Suprapubic skin (tissue), 4 donors: ENCODE data around the gene COMT. TPM values are rescaled to one million over a fixed set of nuclear protein-coding genes. Genes with fewer than 3 reads are reported as not detected.

Experiments
- DNase-seq, 2 donors: peaks; one replicate each; pipeline ENCODE4 v3.0.0-alpha.2; 2019; ENCODE audit warnings: low spot score in 2 of 2
- H3K27ac ChIP-seq: fragments of 200-600 bp; sonication (generic); one replicate; pipeline ENCODE4 v1.5.1; 2019
- H3K27me3 ChIP-seq: fragments of 200-600 bp; sonication (generic); one replicate; pipeline ENCODE4 v1.5.1; 2019
- H3K36me3 ChIP-seq: fragments of 200-600 bp; sonication (generic); one replicate; pipeline ENCODE4 v1.5.1; 2019
- H3K4me1 ChIP-seq: fragments of 200-600 bp; sonication (generic); one replicate; pipeline ENCODE4 v1.5.1; 2019
- H3K4me3 ChIP-seq: fragments of 200-600 bp; sonication (generic); one replicate; pipeline ENCODE4 v1.5.1; 2019; ENCODE audit warnings: mild to moderate bottlenecking
- H3K9me3 ChIP-seq: fragments of 200-600 bp; sonication (generic); one replicate; pipeline ENCODE4 v1.5.1; 2019
- CTCF ChIP-seq, 2 donors: fragments of 200-600 bp in 1 of 2; fragments of 450-650 bp in 1 of 2; sonication (generic) in 1 of 2; IDR thresholded peaks; one replicate each; pipeline ENCODE4 v1.5.1; 2016 to 2019; ENCODE audit warnings: antibody characterized with exemption in 2 of 2, mild to moderate bottlenecking in 1 of 2, moderate library complexity in 1 of 2
- EP300 ChIP-seq: sonication (generic); formaldehyde crosslinking; IDR thresholded peaks from one replicate; pipeline ENCODE4 v1.6.1; 2017; ENCODE audit warnings: antibody characterized with exemption
- POLR2A ChIP-seq, 2 donors: fragments of 450-650 bp; IDR thresholded peaks; one replicate each; pipeline ENCODE4 v1.6.1; 2017; ENCODE audit warnings: antibody characterized with exemption in 2 of 2, mild to moderate bottlenecking in 2 of 2, moderate library complexity in 2 of 2
- POLR2AphosphoS5 ChIP-seq, 3 donors: sonication (generic); formaldehyde crosslinking; IDR thresholded peaks; one replicate each; pipeline ENCODE4 v1.6.1; 2017; ENCODE audit warnings: antibody characterized with exemption in 3 of 3
- WGBS: methylation state at CpG from one replicate; pipeline ENCODE4 v1.1.5; 2018; 5-methylcytosine and 5-hydroxymethylcytosine counted together
- total RNA-seq, 4 donors: library from RNA; depleted of rRNA; stranded (reverse); fragments of >200 nt; gene quantifications; one replicate each; pipeline ENCODE4 v1.1.0, GENCODE V29; 2016

Gene COMT
- total RNA-seq, 4 donors from 2014 or later, result 206 to 293 (median 246) TPM

GRCh38 chr22:20013382-20013871 lies 71.9 kb downstream of the COMT start:
- no peaks in the 10 kb centered on the region for H3K9me3 ChIP-seq
- H3K27ac ChIP-seq, result no peak overlapping the region
- H3K4me1 ChIP-seq, result peaks cover 25% of the 10 kb centered on the region
- 25% methylated on average over 7 of the region's 11 CpGs for WGBS
- no peak overlapping the region for H3K4me3 ChIP-seq
- DNase-seq, result no peak
- H3K27me3 ChIP-seq, result no peaks in the 10 kb centered on the region
- H3K36me3 ChIP-seq, result no peaks in the 10 kb centered on the region
- TF ChIP-seq POLR2AphosphoS5 (IDR thresholded peaks at IDR 0.05) (no peak), POLR2A (IDR thresholded peaks at IDR 0.05) (no peak), CTCF (IDR thresholded peaks at IDR 0.05) (peak; percentile 30 to 51), EP300 (no peak)

GRCh38 chr22:20014526-20015186 lies 73.1 kb downstream of the COMT start:
- H3K4me3 ChIP-seq, result no peak overlapping the region
- no peak for TF ChIP-seq EP300
- TF ChIP-seq POLR2A (IDR thresholded peaks at IDR 0.05), result no peak
- TF ChIP-seq CTCF (IDR thresholded peaks at IDR 0.05), result no peak
- TF ChIP-seq POLR2AphosphoS5 (IDR thresholded peaks at IDR 0.05), result no peak
- 23% methylated on average over 5 of the region's 5 CpGs for WGBS
- no peak overlapping the region for H3K27ac ChIP-seq
- peaks cover 25% of the 10 kb centered on the region for H3K4me1 ChIP-seq
- DNase-seq, result no peak
- no peaks in the 10 kb centered on the region for H3K36me3 ChIP-seq
- H3K9me3 ChIP-seq, result no peaks in the 10 kb centered on the region
- H3K27me3 ChIP-seq, result no peaks in the 10 kb centered on the region

- TF ChIP-seq CTCF (IDR thresholded peaks at IDR 0.05), result no peak
- no peak for TF ChIP-seq POLR2AphosphoS5 (IDR thresholded peaks at IDR 0.05)
- no peak for TF ChIP-seq POLR2A (IDR thresholded peaks at IDR 0.05)
- no peak for TF ChIP-seq EP300
- Histone ChIP-seq H3K27ac (no peak overlapping the region), H3K36me3 (no peaks in the 10 kb centered on the region), H3K9me3 (no peaks in the 10 kb centered on the region), H3K4me1 (peaks cover 27% of the 10 kb centered on the region), H3K4me3 (no peak overlapping the region), H3K27me3 (no peaks in the 10 kb centered on the region)
- no peak for DNase-seq
- 94% methylated on average over 10 of the region's 10 CpGs for whole genome bisulfite sequencing
Measured at GRCh38 chr22:20015187-20015625, 73.6 kb downstream of the COMT start.

GRCh38 chr22:20015971-20016733 lies 74.6 kb downstream of the COMT start:
- no peaks in the 10 kb centered on the region for H3K9me3 ChIP-seq
- H3K27ac ChIP-seq, result no peak overlapping the region
- WGBS, result 5% methylated on average over 8 of the region's 101 CpGs
- no peak for TF ChIP-seq CTCF (IDR thresholded peaks at IDR 0.05)
- no peak for TF ChIP-seq EP300
- TF ChIP-seq POLR2A (IDR thresholded peaks at IDR 0.05), result no peak
- no peak for TF ChIP-seq POLR2AphosphoS5 (IDR thresholded peaks at IDR 0.05)
- H3K4me1 ChIP-seq, result peaks cover 32% of the 10 kb centered on the region
- DNase-seq, result no peak
- no peaks in the 10 kb centered on the region for H3K27me3 ChIP-seq
- H3K36me3 ChIP-seq, result no peaks in the 10 kb centered on the region
- H3K4me3 ChIP-seq, result peak overlapping the region; percentile 85
